Osteocyte (in vitro differentiated cells): ENCODE results near the gene NTN1. TPM values are rescaled to one million over a fixed set of nuclear protein-coding genes. Genes with fewer than 3 reads are reported as not detected.

Source experiments
- DNase-seq: peaks from one replicate; pipeline ENCODE4 v3.0.0; 2021; ENCODE audit warnings: mixed read lengths; ENCODE audit not compliant: unreplicated experiment; ENCODE audit errors: extremely low spot score
- H3K27ac Mint-ChIP-seq: one replicate; pipeline ENCODE4 v1.8.0; 2021; ENCODE audit warnings: mild to moderate bottlenecking, mixed read lengths; ENCODE audit not compliant: unreplicated experiment
- H3K27me3 Mint-ChIP-seq: one replicate; pipeline ENCODE4 v1.8.0; 2021; ENCODE audit warnings: mixed read lengths; ENCODE audit not compliant: unreplicated experiment
- H3K36me3 Mint-ChIP-seq: one replicate; pipeline ENCODE4 v1.8.0; 2021; ENCODE audit warnings: mixed read lengths; ENCODE audit not compliant: unreplicated experiment
- H3K4me1 Mint-ChIP-seq: one replicate; pipeline ENCODE4 v1.8.0; 2021; ENCODE audit warnings: mixed read lengths; ENCODE audit not compliant: unreplicated experiment
- H3K4me3 Mint-ChIP-seq: one replicate; pipeline ENCODE4 v1.8.0; 2021; ENCODE audit warnings: mild to moderate bottlenecking, moderate library complexity, mixed read lengths; ENCODE audit not compliant: unreplicated experiment
- H3K9me3 Mint-ChIP-seq: one replicate; pipeline ENCODE4 v1.8.0; 2021; ENCODE audit warnings: mixed read lengths; ENCODE audit not compliant: unreplicated experiment
- total RNA-seq: library from RNA; stranded (reverse); gene quantifications from 2 replicates; pipeline ENCODE4 v1.2.1, GENCODE V29; 2021
- TF ChIP-seq, protein P1 (sequence below): fragments of 200-600 bp; sonication (generic); IDR thresholded peaks from 2 replicates; pipeline ENCODE4 v1.5.0; 2021; ENCODE audit warnings: antibody characterized with exemption, mild to moderate bottlenecking, moderate library complexity

NTN1 gene
- total RNA-seq, 1 donor from 2014 or later = 21.4 TPM

DNA sequence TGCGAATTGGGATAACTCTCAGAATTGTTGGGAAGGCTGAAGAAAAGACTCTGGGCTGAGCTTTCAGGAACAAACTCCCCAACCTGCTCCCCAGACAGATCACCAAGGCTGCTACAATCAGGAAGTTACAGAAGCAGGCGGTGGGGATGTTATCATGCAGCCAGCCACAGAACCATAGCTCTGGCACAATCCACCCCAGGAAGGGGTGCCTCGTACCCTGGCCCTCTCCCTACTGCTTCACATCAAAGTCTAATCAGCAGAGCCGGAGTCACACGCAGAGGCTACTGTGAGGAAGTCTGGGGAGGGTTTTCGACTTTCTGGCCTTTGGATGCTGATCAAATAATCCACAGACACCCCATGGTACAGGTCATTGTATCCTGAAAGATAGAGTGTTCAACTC lies 86.8 kb downstream of the NTN1 start:
- Mint-ChIP-seq H3K36me3 (no peaks in the 10 kb centered on the region), H3K4me1 (no peaks in the 10 kb centered on the region), H3K27ac (no peak overlapping the region), H3K9me3 (no peaks in the 10 kb centered on the region), H3K27me3 (peaks cover 32% of the 10 kb centered on the region), H3K4me3 (no peak overlapping the region)
- no peak for DNase-seq
- TF ChIP-seq, protein P1, sequence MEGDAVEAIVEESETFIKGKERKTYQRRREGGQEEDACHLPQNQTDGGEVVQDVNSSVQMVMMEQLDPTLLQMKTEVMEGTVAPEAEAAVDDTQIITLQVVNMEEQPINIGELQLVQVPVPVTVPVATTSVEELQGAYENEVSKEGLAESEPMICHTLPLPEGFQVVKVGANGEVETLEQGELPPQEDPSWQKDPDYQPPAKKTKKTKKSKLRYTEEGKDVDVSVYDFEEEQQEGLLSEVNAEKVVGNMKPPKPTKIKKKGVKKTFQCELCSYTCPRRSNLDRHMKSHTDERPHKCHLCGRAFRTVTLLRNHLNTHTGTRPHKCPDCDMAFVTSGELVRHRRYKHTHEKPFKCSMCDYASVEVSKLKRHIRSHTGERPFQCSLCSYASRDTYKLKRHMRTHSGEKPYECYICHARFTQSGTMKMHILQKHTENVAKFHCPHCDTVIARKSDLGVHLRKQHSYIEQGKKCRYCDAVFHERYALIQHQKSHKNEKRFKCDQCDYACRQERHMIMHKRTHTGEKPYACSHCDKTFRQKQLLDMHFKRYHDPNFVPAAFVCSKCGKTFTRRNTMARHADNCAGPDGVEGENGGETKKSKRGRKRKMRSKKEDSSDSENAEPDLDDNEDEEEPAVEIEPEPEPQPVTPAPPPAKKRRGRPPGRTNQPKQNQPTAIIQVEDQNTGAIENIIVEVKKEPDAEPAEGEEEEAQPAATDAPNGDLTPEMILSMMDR = no peak

DNA sequence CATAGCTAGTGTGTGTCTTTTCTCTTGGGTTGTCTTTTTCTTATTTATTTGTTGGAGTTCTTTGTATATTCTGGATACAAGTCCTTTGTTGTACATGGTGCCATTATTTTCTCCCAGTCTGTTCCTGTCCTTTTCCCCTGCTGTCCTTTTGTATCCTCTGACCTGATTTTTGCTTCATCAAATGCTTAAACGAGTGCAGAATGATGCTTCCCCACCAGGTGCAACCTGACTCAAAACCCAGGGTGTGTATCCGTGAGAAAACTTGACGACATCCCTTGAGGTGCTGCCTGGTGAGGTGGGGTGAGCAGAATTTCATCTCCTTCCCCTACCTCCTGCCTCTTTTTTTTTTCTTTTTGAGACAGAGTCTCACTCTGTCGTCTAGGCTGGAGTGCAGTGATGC lies 88.6 kb downstream of the NTN1 start:
- Mint-ChIP-seq H3K27ac (no peak overlapping the region), H3K4me1 (peaks cover 4% of the 10 kb centered on the region), H3K9me3 (no peaks in the 10 kb centered on the region), H3K27me3 (peaks cover 32% of the 10 kb centered on the region), H3K4me3 (no peak overlapping the region), H3K36me3 (no peaks in the 10 kb centered on the region)
- TF ChIP-seq, protein P1 = no peak
- DNase-seq = no peak

DNA sequence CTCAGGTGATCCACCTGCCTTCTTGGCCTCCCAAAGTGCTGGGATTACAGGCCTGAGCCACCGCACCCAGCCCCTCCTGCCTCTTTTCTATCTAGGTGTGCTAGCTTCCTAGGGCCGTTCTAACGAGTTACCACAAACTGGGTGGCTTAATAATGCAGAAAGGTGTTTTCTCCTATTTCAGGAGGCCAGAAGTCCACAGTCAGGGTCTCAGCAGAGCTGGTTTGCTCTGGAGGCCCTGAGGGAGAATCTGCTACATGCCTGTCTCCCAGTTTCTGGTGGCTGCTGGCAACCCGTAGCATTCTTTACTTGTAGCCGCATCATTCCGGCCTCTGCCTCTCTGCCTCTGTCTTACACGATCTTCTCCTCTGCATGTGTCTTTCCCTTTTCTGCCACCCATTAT lies 89.2 kb downstream of the NTN1 start:
- Mint-ChIP-seq H3K4me3 (no peak overlapping the region), H3K4me1 (peaks cover 10% of the 10 kb centered on the region), H3K27me3 (peaks cover 32% of the 10 kb centered on the region), H3K36me3 (no peaks in the 10 kb centered on the region), H3K9me3 (no peaks in the 10 kb centered on the region), H3K27ac (no peak overlapping the region)
- TF ChIP-seq, protein P1 = no peak
- DNase-seq = no peak

DNA sequence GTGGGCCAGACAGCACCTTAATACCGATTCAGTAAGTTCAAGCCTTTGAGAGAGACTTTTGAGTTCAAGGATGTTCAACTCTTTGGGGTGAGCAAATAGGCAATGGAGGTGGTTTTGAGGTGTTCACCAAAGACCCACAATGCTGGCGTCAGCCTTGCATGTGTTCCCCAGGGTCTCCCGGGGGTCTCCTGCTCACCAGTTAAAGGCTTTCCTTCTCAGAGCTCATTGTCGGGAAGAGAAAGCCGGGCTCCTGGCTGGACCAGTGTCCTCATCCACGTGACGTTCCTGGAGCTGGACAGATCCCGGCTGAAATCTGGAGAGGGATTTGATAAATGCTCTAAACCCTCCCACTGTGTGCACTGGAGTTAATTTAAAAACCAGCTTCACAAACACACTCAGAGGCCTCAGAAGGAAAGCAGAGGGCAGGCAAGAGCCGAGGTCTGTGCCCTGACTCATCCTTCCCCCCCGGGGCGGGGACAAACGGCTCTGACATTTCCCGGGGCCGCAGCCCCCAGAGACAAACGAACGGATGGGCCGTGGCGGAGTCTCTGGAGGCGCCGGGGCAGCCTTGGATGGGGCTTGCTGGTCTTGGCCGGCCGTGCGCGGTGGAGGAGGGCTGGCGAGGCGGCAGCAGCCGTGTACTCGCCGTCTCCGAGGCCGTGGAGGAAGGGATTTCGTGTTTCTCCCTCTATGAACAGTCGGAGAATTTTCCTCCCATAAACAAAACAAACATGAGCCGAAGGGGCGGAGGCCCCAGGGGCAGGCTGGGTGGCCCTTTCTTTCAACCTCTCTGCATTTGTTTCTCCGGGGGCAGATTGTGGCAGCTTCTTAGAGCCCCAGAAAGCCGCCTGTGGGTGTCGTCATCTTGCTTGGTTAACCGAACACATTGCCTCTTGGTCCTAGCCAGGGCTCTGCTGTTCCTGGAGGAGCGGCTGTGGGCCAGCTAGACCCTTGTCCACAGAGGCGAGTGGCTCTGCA lies 94.2 kb downstream of the NTN1 start:
- TF ChIP-seq, protein P1 = peak; percentile 59
- peaks cover 19% of the 10 kb centered on the region for H3K4me1 Mint-ChIP-seq
- DNase-seq = no peak
- H3K9me3 Mint-ChIP-seq = no peaks in the 10 kb centered on the region
- H3K4me3 Mint-ChIP-seq = peak overlapping the region; percentile 61
- peak overlapping the region; percentile 76 for H3K27ac Mint-ChIP-seq
- H3K27me3 Mint-ChIP-seq = peaks cover 15% of the 10 kb centered on the region
- no peaks in the 10 kb centered on the region for H3K36me3 Mint-ChIP-seq

DNA sequence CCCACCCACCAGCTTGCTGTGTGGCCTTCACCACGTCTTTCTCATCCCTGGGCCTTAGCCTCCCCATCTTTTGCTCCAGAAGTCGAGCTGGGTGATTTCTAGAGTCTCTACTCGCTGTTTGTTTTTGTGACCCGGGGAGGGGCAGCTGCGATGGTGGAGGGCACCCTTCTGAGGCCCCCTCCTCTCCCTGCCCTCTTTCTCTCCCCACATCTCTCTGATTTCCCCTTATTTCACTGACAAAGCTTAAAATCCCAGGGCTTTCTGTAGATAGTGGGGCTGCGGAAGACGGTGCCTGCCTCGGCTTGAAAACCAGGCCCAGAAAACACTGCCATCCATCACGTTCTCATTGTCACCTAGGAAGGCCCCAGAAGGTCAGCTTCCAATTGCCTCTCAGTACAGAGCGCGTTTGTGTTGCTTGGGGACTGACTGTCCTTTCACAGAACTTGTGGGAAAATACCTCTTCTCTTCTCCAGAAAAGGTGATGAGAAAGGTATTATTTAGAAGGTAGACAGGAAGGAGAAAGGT lies 95.1 kb downstream of the NTN1 start:
- Mint-ChIP-seq H3K9me3 (no peaks in the 10 kb centered on the region), H3K27me3 (peaks cover 10% of the 10 kb centered on the region), H3K4me1 (peaks cover 24% of the 10 kb centered on the region), H3K4me3 (no peak overlapping the region), H3K36me3 (no peaks in the 10 kb centered on the region), H3K27ac (peak overlapping the region; percentile 36)
- TF ChIP-seq, protein P1 = no peak
- no peak for DNase-seq
